NT2/D1 (cell line): ENCODE measurements around the gene DOCK3.

ENCODE experiments used
- SUZ12 ChIP-seq: IDR thresholded peaks from 2 replicates; pipeline ENCODE4 v1.6.1; 2011; ENCODE audit not compliant: insufficient read length, insufficient read depth; ENCODE audit errors: extremely low read depth
- YY1 ChIP-seq: IDR thresholded peaks from 2 replicates; pipeline ENCODE4 v1.6.1; 2011; ENCODE audit not compliant: insufficient read length, insufficient read depth

- TF ChIP-seq SUZ12: no peak
- TF ChIP-seq YY1: no peak
These were observed 12.3 kb upstream of the DOCK3 start for GRCh38 chr3:50662408-50662807.
